Measurements from ENCODE around the gene S100A4. TPM values are rescaled to one million over a fixed set of nuclear protein-coding genes. Genes with fewer than 3 reads are reported as not detected.
"Not testable (repeated sequence)": the region's sequence is repeated elsewhere in the genome, so short reads cannot be mapped to it uniquely, and the experiment has no call there.

The S100A4 gene
- total RNA-seq, 1 experiment from 2014 or later, result 384 TPM

DNA sequence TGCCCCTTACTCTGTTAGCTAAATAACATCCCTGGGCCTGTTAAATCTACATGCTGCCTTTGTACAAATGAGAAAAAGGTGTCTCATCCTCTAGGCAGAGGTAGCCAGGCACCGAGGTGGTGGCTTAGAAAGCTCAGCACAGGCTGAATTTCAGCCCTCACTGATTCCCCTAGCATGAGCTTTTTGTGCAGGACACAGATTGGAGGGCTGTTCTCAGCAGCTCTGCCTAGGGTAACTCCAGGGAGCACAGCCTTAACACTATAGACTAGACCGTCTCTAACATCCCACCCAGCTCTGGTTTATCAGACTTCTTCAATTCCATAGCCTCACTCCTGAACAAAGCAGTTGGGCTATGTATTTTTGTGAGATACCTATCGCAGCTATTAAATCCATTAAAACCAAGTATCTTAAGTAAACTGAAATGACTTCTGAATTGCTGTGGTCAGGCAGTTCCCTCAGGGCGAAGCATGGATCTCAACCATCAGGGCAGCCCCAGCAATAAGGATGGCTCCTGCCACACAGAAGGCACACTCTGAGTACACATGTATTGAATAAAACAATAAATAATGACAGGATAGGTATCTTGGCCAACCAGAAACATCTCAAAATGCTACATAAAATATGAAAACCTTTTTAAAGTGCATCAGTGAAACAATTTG is 24.7 kb downstream of the S100A4 start:
- H3K9me2 ChIP-seq (ENCODE audit: insufficient read depth), result no peaks in the 10 kb centered on the region
- no peaks in the 10 kb centered on the region for H3K36me3 ChIP-seq (ENCODE audit: control insufficient read depth in 1 of 2, insufficient read depth in 2 of 2, low read length in 2 of 2)
- H3K9me3 ChIP-seq (ENCODE audit: control insufficient read depth in 1 of 2, insufficient read depth in 1 of 2, low read depth in 1 of 2, low read length in 2 of 2), result no peaks in the 10 kb centered on the region
- no peaks in the 10 kb centered on the region for H3K27me3 ChIP-seq (ENCODE audit: insufficient read depth, low read length)
- TF ChIP-seq JUND (IDR thresholded peaks at IDR 0.05) (no peak), EZH2phosphoT487 (IDR thresholded peaks at IDR 0.05; ENCODE audit: borderline replicate concordance) (no peak), ELF1 (IDR thresholded peaks at IDR 0.05; ENCODE audit: borderline replicate concordance, low read depth) (no peak), FOSL1 (IDR thresholded peaks at IDR 0.05; ENCODE audit: low read depth) (no peak), YY1 (IDR thresholded peaks at IDR 0.05; ENCODE audit: extremely low read depth, insufficient replicate concordance, low read depth, low read length) (no peak), EGR1 (IDR thresholded peaks at IDR 0.05; ENCODE audit: low read depth) (no peak), CBX3 (IDR thresholded peaks at IDR 0.05; ENCODE audit: low read depth) (no peak)
- TF ChIP-seq, protein P1, sequence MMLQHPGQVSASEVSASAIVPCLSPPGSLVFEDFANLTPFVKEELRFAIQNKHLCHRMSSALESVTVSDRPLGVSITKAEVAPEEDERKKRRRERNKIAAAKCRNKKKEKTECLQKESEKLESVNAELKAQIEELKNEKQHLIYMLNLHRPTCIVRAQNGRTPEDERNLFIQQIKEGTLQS (IDR thresholded peaks at IDR 0.05), result no peak
- TF ChIP-seq, protein P2, sequence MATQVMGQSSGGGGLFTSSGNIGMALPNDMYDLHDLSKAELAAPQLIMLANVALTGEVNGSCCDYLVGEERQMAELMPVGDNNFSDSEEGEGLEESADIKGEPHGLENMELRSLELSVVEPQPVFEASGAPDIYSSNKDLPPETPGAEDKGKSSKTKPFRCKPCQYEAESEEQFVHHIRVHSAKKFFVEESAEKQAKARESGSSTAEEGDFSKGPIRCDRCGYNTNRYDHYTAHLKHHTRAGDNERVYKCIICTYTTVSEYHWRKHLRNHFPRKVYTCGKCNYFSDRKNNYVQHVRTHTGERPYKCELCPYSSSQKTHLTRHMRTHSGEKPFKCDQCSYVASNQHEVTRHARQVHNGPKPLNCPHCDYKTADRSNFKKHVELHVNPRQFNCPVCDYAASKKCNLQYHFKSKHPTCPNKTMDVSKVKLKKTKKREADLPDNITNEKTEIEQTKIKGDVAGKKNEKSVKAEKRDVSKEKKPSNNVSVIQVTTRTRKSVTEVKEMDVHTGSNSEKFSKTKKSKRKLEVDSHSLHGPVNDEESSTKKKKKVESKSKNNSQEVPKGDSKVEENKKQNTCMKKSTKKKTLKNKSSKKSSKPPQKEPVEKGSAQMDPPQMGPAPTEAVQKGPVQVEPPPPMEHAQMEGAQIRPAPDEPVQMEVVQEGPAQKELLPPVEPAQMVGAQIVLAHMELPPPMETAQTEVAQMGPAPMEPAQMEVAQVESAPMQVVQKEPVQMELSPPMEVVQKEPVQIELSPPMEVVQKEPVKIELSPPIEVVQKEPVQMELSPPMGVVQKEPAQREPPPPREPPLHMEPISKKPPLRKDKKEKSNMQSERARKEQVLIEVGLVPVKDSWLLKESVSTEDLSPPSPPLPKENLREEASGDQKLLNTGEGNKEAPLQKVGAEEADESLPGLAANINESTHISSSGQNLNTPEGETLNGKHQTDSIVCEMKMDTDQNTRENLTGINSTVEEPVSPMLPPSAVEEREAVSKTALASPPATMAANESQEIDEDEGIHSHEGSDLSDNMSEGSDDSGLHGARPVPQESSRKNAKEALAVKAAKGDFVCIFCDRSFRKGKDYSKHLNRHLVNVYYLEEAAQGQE (IDR thresholded peaks at IDR 0.05; ENCODE audit: low read depth), result no peak
- no peaks in the 10 kb centered on the region for H4K20me1 ChIP-seq (ENCODE audit: insufficient read depth)
- RAD21 ChIA-PET (ENCODE audit: low non-redundant PET in 1 of 2, low total read pairs in 2 of 2, uncharacterized antibody in 2 of 2, unreplicated experiment in 2 of 2), result no interaction called here
- peak overlapping the region; percentile 54 for H2AFZ ChIP-seq (ENCODE audit: low read depth, low read length, poor library complexity, severe bottlenecking)
- DNase-seq (ENCODE audit: low read depth, low spot score) (no peak), ATAC-seq (no peak)
- CTCF ChIA-PET, result interaction anchor here (1.3 to 2.7 kb wide), 3 partner anchors 10 to 47 kb away, joined by 6 to 20 read pairs (median 8); no protein-coding TSS in a partner anchor
- intact Hi-C loops (cut with micrococcal nuclease), result no loop called here
- H3K79me2 ChIP-seq (ENCODE audit: insufficient read depth, low read length), result no peaks in the 10 kb centered on the region
- peak overlapping the region; percentile 49; the same call in 1 of the 2 replicates for H3K4me2 ChIP-seq (ENCODE audit: low read length)
- peaks cover 29 to 35% of the 10 kb centered on the region in 2 experiments for H3K4me1 ChIP-seq (ENCODE audit: control insufficient read depth in 1 of 2, insufficient read depth in 2 of 2, low read length in 2 of 2)
- BruUV-seq (replicated peaks), result no TSS peak
- H3K27ac ChIP-seq (ENCODE audit: low read depth, low read length), result 0 out of 2 replicates have a peak overlapping the region, but pooled peaks have one; percentile 30
- H3K9ac ChIP-seq (ENCODE audit: low read length), result peak overlapping the region; percentile 24; the same call in 1 of the 2 replicates
- H3K4me3 ChIP-seq (replicated peaks in 1 of 2; ENCODE audit: low read depth in 1 of 2, low read length in 2 of 2), result no peak overlapping the region
- POLR2A ChIA-PET, result interaction anchor here (0.6 to 4.8 kb wide), 7 partner anchors 13 to 113 kb away, joined by 3 to 51 read pairs (median 5); partner anchors contain the start of genes CHTOP and S100A6

DNA sequence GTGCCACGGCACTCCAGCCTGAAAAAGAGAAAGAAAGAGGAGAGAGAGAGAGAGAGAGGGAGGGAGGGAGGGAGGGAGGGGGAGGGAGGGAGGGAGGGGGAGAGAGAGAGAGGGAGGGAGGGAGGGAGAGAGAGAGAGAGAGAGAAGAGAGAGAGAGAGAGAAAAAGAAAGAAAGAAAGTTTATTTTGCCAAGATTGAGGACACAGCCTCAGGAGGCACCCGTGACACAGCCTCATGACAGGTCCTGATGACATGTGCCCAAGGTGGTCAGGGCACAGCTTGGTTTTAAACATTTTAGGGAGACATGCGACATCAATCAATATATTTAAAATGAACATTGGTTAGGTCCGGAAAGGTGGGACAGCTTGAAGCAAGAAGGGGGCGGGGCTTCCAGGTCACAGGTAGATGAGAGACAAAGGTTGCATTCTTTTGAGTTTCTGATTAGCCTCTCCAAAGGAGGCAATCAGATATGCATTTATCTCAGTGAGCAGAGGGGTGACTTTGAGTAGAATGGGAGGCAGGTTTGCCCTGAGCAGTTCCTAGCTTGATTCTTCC is 25.4 kb downstream of the S100A4 start:
- intact Hi-C loops (cut with micrococcal nuclease); H3K27ac ChIP-seq (ENCODE audit: low read depth, low read length); H3K27me3 ChIP-seq (ENCODE audit: insufficient read depth, low read length); H3K4me3 ChIP-seq (replicated peaks in 1 of 2; ENCODE audit: low read depth in 1 of 2, low read length in 2 of 2); H3K9me3 ChIP-seq (ENCODE audit: control insufficient read depth in 1 of 2, insufficient read depth in 1 of 2, low read depth in 1 of 2, low read length in 2 of 2); H3K9me2 ChIP-seq (ENCODE audit: insufficient read depth); DNase-seq (ENCODE audit: low read depth, low spot score); H3K79me2 ChIP-seq (ENCODE audit: insufficient read depth, low read length); H4K20me1 ChIP-seq (ENCODE audit: insufficient read depth); ATAC-seq; RAD21 ChIA-PET (ENCODE audit: low non-redundant PET in 1 of 2, low total read pairs in 2 of 2, uncharacterized antibody in 2 of 2, unreplicated experiment in 2 of 2); BruUV-seq (replicated peaks); H3K36me3 ChIP-seq (ENCODE audit: control insufficient read depth in 1 of 2, insufficient read depth in 2 of 2, low read length in 2 of 2): not testable (repeated sequence)
- H3K4me1 ChIP-seq (ENCODE audit: control insufficient read depth in 1 of 2, insufficient read depth in 2 of 2, low read length in 2 of 2), result peaks cover 29 to 35% of the 10 kb centered on the region in 2 experiments
- 0 out of 2 replicates have a peak overlapping the region, but pooled peaks have one; percentile 24 for H3K9ac ChIP-seq (ENCODE audit: low read length)
- H3K4me2 ChIP-seq (ENCODE audit: low read length), result peak overlapping the region; percentile 49
- POLR2A ChIA-PET, result interaction anchor here (0.9 to 4.8 kb wide), 6 partner anchors 13 to 114 kb away, joined by 3 to 51 read pairs (median 6); partner anchors contain the start of genes CHTOP and S100A6
- CTCF ChIA-PET, result interaction anchor here (1.3 to 2.7 kb wide), 3 partner anchors 9 to 48 kb away, joined by 6 to 20 read pairs (median 8); no protein-coding TSS in a partner anchor
- H2AFZ ChIP-seq (ENCODE audit: low read depth, low read length, poor library complexity, severe bottlenecking), result peak overlapping the region; percentile 54
